Measurements from ENCODE around the gene CDK8.

- TF ChIP-seq CTCF (IDR thresholded peaks at IDR 0.05): no peak
- no peak for TF ChIP-seq POLR2A (IDR thresholded peaks at IDR 0.05)
- no peak for TF ChIP-seq EP300 (IDR thresholded peaks at IDR 0.05)
Measured at GRCh38 chr13:26378116-26378515, 124.2 kb downstream of the CDK8 start.

All from tibial nerve (tissue), 4 donors.